Measurements from ENCODE around the gene GMDS.

DNA sequence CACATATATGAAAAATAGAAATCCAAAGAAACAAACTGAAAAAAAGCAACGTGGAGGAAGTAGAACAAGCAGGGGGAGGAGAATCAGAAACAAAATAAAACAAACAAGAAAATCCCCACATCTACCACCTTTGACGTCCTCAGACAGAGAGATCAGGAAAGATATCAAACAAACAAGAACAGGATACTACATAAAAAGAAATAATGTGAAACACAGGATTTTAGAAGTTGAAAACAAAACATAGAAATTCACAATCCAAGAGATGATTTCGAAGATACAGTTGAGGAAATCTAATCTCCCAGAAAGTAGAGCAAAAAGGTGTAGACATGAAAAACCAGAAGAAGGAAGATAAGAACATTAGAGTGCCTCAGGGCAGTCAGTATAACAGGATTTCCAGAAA is 514.5 kb downstream of the GMDS start:
- TF ChIP-seq, protein P1, sequence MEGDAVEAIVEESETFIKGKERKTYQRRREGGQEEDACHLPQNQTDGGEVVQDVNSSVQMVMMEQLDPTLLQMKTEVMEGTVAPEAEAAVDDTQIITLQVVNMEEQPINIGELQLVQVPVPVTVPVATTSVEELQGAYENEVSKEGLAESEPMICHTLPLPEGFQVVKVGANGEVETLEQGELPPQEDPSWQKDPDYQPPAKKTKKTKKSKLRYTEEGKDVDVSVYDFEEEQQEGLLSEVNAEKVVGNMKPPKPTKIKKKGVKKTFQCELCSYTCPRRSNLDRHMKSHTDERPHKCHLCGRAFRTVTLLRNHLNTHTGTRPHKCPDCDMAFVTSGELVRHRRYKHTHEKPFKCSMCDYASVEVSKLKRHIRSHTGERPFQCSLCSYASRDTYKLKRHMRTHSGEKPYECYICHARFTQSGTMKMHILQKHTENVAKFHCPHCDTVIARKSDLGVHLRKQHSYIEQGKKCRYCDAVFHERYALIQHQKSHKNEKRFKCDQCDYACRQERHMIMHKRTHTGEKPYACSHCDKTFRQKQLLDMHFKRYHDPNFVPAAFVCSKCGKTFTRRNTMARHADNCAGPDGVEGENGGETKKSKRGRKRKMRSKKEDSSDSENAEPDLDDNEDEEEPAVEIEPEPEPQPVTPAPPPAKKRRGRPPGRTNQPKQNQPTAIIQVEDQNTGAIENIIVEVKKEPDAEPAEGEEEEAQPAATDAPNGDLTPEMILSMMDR (IDR thresholded peaks at IDR 0.05) = no peak
- TF ChIP-seq POLR2AphosphoS5 (IDR thresholded peaks at IDR 0.05; ENCODE audit: insufficient read depth in 1 of 2, low read depth in 1 of 2) = no peak

Data from vagina (tissue), 2 donors.